OCI-LY7 (cell line): ENCODE measurements around the gene SLC6A4.

Experiments used
- EZH2phosphoT487 ChIP-seq: fragments of 200-600 bp; sonication (generic); IDR thresholded peaks from 2 replicates; pipeline ENCODE4 v1.6.1; 2018; ENCODE audit warnings: low read depth, borderline replicate concordance, mild to moderate bottlenecking, mixed run types, antibody characterized with exemption, low read length, moderate library complexity, mixed read lengths
- TF ChIP-seq, protein P1 (sequence below): fragments of 200-600 bp; sonication (generic); conservative IDR thresholded peaks from 2 replicates; pipeline ENCODE4 v1.5.1; 2014; ENCODE audit warnings: mild to moderate bottlenecking, antibody characterized with exemption, low read length, moderate library complexity, mixed read lengths

DNA sequence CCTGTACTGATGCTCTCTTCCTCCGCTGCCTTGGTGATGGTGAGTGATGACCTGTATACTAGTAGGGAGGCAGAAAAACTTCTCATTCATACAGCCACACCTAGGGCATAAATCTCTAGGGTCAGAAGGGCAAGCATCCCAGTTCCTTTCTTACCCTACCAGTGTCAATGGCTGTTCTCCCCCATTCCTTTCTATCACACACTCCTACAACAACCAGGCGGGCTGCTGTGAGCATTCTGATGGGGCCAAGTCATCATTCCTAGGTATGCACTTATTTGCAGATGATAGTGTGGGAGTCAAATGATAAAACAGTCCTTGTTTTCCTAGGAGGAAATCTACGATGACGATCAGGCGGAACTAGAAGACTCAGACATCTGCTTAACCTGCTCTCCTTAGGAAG lies 14.0 kb upstream of the SLC6A4 start:
- TF ChIP-seq, protein P1, sequence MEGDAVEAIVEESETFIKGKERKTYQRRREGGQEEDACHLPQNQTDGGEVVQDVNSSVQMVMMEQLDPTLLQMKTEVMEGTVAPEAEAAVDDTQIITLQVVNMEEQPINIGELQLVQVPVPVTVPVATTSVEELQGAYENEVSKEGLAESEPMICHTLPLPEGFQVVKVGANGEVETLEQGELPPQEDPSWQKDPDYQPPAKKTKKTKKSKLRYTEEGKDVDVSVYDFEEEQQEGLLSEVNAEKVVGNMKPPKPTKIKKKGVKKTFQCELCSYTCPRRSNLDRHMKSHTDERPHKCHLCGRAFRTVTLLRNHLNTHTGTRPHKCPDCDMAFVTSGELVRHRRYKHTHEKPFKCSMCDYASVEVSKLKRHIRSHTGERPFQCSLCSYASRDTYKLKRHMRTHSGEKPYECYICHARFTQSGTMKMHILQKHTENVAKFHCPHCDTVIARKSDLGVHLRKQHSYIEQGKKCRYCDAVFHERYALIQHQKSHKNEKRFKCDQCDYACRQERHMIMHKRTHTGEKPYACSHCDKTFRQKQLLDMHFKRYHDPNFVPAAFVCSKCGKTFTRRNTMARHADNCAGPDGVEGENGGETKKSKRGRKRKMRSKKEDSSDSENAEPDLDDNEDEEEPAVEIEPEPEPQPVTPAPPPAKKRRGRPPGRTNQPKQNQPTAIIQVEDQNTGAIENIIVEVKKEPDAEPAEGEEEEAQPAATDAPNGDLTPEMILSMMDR = no peak
- no peak for TF ChIP-seq EZH2phosphoT487
